ENCODE results near the gene ABHD8. TPM values are rescaled to one million over a fixed set of nuclear protein-coding genes. Genes with fewer than 3 reads are reported as not detected.

ABHD8 gene
- total and polyA plus RNA-seq, 2 of the 13 experiments (the other 11 are each of a cell fraction or from before 2014, with no cell fraction given) = 6.3 to 7.2 TPM

DNA sequence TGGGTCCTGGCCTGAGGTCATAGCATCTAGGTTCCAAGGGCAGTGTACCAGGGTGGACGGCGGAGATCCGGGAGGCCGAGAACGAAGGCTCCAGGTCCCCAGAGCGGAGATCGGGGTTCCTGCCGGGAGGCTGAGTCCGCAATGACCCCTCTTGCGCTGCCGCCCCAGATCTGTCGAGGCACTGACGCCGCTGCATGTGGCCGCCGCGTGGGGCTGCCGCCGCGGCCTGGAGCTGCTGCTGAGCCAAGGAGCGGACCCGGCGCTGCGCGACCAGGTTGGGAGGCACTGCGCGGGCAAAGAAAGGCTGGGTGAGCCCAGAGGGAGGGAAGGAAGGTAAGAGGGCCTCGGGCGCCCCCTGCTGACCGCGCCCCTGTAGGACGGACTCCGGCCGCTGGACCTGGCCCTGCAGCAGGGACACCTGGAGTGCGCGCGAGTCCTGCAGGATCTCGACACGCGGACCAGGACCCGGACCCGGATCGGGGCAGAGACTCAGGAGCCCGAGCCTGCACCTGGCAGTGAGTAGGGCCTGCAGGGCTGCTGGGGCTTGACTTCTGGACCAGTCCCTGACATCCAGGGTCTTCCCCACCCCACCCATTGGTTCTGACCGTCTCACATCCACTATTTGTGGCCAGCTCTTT is 20.6 kb downstream of the ABHD8 start (continued):
- TF ChIP-seq, protein P1, sequence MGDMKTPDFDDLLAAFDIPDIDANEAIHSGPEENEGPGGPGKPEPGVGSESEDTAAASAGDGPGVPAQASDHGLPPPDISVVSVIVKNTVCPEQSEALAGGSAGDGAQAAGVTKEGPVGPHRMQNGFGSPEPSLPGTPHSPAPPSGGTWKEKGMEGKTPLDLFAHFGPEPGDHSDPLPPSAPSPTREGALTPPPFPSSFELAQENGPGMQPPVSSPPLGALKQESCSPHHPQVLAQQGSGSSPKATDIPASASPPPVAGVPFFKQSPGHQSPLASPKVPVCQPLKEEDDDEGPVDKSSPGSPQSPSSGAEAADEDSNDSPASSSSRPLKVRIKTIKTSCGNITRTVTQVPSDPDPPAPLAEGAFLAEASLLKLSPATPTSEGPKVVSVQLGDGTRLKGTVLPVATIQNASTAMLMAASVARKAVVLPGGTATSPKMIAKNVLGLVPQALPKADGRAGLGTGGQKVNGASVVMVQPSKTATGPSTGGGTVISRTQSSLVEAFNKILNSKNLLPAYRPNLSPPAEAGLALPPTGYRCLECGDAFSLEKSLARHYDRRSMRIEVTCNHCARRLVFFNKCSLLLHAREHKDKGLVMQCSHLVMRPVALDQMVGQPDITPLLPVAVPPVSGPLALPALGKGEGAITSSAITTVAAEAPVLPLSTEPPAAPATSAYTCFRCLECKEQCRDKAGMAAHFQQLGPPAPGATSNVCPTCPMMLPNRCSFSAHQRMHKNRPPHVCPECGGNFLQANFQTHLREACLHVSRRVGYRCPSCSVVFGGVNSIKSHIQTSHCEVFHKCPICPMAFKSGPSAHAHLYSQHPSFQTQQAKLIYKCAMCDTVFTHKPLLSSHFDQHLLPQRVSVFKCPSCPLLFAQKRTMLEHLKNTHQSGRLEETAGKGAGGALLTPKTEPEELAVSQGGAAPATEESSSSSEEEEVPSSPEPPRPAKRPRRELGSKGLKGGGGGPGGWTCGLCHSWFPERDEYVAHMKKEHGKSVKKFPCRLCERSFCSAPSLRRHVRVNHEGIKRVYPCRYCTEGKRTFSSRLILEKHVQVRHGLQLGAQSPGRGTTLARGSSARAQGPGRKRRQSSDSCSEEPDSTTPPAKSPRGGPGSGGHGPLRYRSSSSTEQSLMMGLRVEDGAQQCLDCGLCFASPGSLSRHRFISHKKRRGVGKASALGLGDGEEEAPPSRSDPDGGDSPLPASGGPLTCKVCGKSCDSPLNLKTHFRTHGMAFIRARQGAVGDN (CRISPR knock-in tag; IDR thresholded peaks at IDR 0.05) = peak; percentile 91
- TF ChIP-seq FOXM1 (CRISPR knock-in tag; IDR thresholded peaks at IDR 0.05) (no peak), ZNF598 (CRISPR knock-in tag; IDR thresholded peaks at IDR 0.05; ENCODE audit: borderline replicate concordance) (peak; percentile 55; the same call in 1 of the 2 replicates), ZBTB20 (CRISPR knock-in tag; IDR thresholded peaks at IDR 0.05; ENCODE audit: borderline replicate concordance, low read depth) (0 out of 2 replicates have a peak, but pooled peaks have one; percentile 24), ZNF660 (CRISPR knock-in tag; IDR thresholded peaks at IDR 0.05; ENCODE audit: borderline replicate concordance, low read depth) (no peak), SMARCE1 (IDR thresholded peaks at IDR 0.05; ENCODE audit: borderline replicate concordance) (no peak), ZNF557 (CRISPR knock-in tag; IDR thresholded peaks at IDR 0.05) (no peak), ATM (IDR thresholded peaks at IDR 0.05; ENCODE audit: borderline replicate concordance) (no peak), DPF2 (CRISPR knock-in tag; IDR thresholded peaks at IDR 0.05; ENCODE audit: borderline replicate concordance, low read depth) (no peak), ZNF674 (CRISPR knock-in tag; IDR thresholded peaks at IDR 0.05; ENCODE audit: low read depth) (no peak), BCL6 (CRISPR knock-in tag; IDR thresholded peaks at IDR 0.05) (0 out of 2 replicates have a peak, but pooled peaks have one; percentile 18), TAF1 (CRISPR knock-in tag; IDR thresholded peaks at IDR 0.05) (no peak; the same call in 1 of the 2 replicates), SOX6 (IDR thresholded peaks at IDR 0.05) (no peak), SOX6 (CRISPR knock-in tag; IDR thresholded peaks at IDR 0.05) (peak; percentile 46; the same call in 1 of the 2 replicates), REPIN1 (CRISPR knock-in tag; IDR thresholded peaks at IDR 0.05; ENCODE audit: borderline replicate concordance, low read depth) (peak; percentile 72; the same call in 1 of the 2 replicates), ZBTB21 (CRISPR knock-in tag; IDR thresholded peaks at IDR 0.05) (no peak), KDM6A (CRISPR knock-in tag; IDR thresholded peaks at IDR 0.05; ENCODE audit: low read depth) (no peak), TBX3 (IDR thresholded peaks at IDR 0.05; ENCODE audit: borderline replicate concordance) (no peak), ERF (CRISPR knock-in tag; IDR thresholded peaks at IDR 0.05) (peak; percentile 65; the same call in 1 of the 2 replicates)
- TF ChIP-seq, protein P2, sequence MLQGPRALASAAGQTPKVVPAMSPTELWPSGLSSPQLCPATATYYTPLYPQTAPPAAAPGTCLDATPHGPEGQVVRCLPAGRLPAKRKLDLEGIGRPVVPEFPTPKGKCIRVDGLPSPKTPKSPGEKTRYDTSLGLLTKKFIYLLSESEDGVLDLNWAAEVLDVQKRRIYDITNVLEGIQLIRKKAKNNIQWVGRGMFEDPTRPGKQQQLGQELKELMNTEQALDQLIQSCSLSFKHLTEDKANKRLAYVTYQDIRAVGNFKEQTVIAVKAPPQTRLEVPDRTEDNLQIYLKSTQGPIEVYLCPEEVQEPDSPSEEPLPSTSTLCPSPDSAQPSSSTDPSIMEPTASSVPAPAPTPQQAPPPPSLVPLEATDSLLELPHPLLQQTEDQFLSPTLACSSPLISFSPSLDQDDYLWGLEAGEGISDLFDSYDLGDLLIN (CRISPR knock-in tag; IDR thresholded peaks at IDR 0.05; ENCODE audit: borderline replicate concordance) = no peak
- TF ChIP-seq, protein P3, sequence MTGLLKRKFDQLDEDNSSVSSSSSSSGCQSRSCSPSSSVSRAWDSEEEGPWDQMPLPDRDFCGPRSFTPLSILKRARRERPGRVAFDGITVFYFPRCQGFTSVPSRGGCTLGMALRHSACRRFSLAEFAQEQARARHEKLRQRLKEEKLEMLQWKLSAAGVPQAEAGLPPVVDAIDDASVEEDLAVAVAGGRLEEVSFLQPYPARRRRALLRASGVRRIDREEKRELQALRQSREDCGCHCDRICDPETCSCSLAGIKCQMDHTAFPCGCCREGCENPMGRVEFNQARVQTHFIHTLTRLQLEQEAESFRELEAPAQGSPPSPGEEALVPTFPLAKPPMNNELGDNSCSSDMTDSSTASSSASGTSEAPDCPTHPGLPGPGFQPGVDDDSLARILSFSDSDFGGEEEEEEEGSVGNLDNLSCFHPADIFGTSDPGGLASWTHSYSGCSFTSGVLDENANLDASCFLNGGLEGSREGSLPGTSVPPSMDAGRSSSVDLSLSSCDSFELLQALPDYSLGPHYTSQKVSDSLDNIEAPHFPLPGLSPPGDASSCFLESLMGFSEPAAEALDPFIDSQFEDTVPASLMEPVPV (CRISPR knock-in tag; IDR thresholded peaks at IDR 0.05) = peak; percentile 33; the same call in 1 of the 2 replicates
- TF ChIP-seq, protein P4, sequence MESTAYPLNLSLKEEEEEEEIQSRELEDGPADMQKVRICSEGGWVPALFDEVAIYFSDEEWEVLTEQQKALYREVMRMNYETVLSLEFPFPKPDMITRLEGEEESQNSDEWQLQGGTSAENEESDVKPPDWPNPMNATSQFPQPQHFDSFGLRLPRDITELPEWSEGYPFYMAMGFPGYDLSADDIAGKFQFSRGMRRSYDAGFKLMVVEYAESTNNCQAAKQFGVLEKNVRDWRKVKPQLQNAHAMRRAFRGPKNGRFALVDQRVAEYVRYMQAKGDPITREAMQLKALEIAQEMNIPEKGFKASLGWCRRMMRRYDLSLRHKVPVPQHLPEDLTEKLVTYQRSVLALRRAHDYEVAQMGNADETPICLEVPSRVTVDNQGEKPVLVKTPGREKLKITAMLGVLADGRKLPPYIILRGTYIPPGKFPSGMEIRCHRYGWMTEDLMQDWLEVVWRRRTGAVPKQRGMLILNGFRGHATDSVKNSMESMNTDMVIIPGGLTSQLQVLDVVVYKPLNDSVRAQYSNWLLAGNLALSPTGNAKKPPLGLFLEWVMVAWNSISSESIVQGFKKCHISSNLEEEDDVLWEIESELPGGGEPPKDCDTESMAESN (CRISPR knock-in tag; conservative IDR thresholded peaks at IDR 0.05) = peak; percentile 82
